Measurements from ENCODE around the gene EIF4G3.

- no peak for TF ChIP-seq CTCF (IDR thresholded peaks at IDR 0.05; ENCODE audit: insufficient read depth, low read length, poor library complexity, severe bottlenecking)
- no peak for TF ChIP-seq EZH2phosphoT487 (conservative IDR thresholded peaks at IDR 0.05; ENCODE audit: low read length)
Observed at GRCh38 chr1:20903437-20903836, 273.3 kb downstream of the EIF4G3 start.
